Measurements from ENCODE around the gene COL6A2.
A peak's percentile ranks its signal among the peaks of the same experiment; 100 is the strongest.
"Not testable (repeated sequence)": the region's sequence is repeated elsewhere in the genome, so short reads cannot be mapped to it uniquely, and the experiment has no call there.

Gene COL6A2

GRCh38 chr21:46097336-46098293 is at the start of gene COL6A2:
Gene COL6A2, plus strand, starts transcription at chr21:46098112.
- DNase-seq = peak; percentile 16 to 50

DNA sequence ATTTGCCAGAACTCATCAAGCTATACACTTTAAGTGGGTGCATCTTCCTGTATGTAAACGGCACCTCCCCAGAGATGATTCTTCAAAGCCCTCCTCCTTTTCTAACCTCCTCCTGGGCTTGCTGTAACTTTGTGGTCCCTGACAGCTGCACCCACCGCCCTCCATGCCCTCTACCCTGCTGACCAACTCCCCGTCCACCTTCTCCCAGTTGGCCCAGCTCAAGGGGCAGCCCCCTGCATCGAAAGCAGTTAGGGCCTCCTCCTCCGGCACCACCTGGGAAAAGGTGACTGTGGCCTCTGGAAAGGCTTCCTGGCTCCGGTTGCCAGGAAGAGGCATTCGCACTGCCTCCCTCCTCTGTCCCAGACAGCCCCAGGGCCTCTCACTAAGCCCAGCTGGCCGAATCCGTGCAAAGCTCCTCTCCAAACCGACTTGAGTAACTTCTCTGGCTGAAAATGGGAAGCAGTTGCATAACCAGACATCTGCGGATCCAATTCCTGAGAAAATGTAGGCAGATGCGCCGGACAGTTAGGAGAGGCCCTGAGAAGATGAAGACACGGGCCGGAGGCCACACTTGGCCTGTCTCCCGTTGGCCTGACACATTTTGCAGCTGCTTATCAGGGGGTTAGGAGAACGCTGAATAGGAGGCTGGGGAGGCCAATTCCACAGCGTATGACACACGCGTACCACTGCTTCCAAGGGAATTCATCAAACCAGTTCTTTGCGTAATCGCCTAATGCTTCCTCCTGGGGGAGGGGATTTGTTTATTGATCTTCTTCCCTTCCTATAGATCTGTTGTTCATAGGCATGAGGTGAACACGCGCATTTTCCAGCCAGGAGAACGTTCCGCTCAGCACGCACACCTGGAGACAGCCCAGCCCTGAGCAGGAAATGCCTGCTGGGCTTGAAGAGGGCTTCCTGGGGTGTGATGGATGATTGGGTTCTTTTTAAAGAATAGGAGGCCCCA is 48.7 kb upstream of the COL6A2 start:
- no peak for DNase-seq

- no peak for DNase-seq
Measured at GRCh38 chr21:46049890-46050667, 47.8 kb upstream of the COL6A2 start.

DNA sequence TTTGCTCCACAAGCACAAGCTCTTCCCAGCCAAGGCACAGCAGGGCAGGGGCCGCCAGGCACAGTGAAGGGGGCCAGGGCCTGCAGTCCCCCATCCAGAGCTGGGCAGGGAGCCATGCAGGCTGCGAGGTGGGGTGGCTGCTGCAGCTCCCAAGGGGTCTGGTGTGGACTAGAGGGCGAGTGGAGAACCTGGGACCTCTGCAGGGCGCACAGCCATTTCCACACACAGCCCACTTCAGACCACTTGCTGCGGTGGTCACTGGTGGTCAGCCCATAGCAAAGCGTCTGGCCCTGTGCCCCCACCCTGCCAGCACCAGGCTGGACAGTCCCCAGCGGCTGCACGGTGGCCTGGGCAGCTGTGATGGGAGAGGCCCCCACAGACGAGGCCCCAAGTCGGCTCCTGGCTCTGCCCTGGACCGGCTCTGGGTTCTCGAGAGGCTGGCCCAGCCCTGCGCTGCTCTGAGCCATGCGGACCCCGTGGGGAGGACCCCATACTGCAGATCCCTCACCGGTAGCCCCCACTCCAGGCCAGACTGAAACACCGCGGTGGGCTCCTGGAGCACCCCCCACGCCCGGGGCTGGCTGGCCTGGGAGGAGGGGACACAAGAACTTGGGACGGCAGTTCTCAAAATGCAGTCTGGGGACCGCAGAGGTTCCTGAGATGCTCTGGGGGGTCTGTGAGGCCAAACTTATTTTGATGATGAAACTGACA is 47.1 kb upstream of the COL6A2 start:
- no peak for DNase-seq

DNA sequence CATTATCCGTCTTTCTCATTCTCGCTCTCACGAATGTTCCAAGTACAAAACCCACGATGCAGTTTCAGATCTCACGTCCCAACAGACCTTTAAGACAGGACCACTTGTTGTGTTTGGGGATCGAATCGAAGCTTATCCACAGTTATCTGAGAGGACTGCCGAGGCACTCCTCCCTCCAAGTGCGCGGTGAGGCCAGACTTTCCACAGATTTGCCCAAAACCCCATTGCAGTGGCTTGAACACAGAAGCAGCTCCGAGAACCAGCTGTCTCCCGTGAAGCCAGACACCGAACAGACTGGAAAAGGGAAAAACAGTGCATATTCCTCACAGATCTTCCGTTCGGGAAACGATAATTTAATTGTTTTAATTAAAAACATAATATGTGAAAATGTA is 46.5 kb upstream of the COL6A2 start:
- no peak for DNase-seq

DNA sequence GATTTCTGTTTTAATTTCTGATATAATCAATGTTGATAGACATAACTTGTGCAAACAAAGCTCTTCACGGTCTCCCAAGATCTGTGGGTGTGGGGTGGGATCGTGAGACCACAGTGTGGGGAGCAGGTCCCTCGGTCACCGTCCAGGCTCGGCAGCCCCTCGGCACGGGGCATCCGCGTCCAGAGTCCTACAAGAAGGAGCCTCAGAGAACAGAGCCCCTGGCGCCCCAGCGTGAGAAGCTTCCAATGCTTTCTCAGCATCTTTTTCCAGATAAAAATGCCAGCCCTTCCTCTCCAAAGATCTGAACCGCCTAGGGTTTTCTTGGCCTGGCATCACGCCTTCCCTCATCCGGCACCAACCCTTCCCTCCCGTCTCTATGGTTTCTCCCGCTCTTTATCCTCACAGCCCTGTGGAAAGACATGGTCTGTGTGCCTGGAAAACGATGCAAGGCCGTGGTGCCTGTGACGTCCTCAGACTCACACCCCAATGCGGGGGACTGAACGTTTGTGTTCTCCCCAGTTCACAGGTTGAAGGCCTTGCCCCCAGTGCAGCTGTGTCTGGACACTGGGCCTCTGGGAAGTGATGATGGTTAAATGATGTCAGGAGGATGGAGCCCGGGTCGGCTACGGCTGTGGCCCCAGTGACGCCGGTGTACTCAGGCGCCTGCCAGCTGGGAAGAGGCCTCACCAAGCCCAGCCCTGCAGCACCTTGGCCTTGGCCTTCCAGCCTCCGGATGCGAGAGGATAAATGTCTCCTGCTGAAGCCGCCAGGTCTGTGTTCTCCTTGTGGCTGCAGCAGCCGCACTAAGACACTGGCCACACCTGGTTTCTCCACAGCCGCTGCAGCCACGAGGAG is 45.9 kb upstream of the COL6A2 start:
- DNase-seq = no peak

DNA sequence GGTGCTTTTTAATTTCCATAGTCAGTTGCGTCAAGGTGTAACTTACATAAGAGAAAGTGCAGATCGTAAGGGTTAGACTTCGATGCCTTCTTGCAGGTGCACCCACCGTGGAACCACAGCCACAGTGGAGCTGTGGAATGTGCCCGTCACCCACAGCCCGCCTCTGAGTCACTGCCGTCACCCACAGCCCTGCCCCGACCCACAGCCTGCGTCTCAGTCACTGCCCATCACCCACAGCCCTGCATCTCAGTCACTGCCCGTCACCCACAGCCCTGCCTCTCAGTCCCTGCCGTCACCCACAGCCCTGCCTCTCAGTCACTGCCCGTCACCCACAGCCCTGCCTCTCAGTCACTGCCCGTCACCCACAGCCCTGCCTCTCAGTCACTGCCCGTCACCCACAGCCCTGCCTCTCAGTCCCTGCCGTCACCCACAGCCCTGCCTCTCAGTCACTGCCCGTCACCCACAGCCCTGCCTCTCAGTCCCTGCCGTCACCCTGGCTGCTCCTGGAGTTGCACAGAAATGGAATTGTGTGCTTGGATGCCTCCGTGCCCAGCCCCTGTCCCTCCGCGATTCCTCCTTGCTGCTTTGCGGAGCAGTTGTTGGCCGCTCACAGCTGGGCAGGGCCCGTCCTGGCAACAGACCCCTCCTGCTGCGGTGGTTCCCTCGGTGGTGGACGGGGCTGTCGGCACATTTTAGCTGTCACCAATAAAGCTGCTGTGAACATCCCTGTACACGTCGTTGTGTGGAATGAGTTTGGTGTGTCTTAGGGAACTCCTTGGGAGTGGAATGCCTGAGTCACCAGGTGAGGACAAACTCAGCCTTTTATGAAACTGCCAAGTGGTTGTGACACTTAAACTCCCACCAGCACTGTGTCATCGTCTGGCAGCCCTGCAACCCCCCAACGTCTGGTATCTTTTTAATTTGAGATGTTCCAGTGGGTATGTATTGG is 44.9 kb upstream of the COL6A2 start:
- DNase-seq = peak; percentile 18 to 41

GRCh38 chr21:46054031-46054430 is 43.9 kb upstream of the COL6A2 start:
- DNase-seq = no peak

DNA sequence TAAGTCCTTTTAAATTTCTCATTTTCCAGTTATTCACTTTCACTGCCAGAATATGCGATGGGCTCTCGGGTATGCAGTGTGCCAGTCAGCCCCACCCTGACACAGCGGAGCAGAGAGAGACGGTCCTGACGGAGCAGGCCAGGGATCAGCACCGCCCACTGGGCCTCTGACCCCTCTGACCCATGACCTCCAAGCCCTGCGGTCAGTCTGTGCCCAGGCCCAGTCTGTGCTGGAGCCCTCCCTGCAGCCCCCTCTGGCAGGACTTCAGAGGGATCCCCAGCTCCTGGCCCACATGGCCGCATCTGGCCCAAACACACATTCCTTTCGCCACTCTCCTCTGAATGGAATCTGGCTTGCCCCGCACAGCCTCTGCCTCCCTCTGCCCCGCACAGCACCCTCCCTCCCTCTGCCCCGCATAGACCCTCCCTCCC is 43.4 kb upstream of the COL6A2 start:
- no peak for DNase-seq

DNA sequence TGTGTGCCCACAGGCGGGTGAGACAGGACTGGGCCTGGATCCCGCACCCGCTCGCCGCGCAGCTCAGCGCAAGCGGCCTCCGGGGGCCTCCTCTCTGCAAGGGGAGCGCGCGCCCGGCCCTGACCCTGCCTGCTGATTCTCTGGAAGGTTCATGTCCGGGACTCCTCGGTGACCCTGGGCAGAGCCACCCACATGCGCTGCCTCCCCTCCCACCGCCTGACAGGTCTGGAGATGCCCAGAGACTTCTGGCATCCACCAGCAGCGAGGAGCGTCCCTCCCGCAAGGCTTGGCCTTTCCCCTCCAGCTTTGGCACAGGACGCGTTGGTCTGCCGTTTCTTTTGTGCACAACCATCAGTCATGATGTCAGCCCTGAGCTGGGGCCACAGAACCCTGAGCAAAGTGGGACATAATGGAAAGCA is 42.0 kb upstream of the COL6A2 start:
- DNase-seq = no peak

DNA sequence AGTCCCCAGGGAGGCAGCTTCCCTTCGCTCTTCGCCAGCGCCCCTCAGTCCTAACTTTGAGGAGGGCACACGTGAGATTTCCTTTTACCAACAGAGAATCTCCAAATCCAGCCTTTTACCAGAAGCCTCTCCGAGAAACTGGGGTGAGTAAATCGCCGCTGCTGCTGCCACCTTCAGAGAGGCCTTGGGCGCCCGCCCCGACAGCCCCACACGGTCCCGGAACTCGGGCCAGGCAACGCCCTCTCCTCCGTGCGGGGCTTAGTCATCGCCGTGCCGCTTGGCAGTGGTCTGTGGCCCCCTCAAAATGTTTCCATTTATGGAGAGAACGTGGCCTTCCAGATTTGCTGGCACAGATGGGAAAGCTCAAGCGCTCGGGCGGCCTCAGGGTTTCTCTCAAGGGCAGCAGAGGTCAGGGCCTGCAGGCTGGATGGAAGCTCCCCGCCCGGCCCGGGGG is 41.4 kb upstream of the COL6A2 start:
- DNase-seq = no peak

DNA sequence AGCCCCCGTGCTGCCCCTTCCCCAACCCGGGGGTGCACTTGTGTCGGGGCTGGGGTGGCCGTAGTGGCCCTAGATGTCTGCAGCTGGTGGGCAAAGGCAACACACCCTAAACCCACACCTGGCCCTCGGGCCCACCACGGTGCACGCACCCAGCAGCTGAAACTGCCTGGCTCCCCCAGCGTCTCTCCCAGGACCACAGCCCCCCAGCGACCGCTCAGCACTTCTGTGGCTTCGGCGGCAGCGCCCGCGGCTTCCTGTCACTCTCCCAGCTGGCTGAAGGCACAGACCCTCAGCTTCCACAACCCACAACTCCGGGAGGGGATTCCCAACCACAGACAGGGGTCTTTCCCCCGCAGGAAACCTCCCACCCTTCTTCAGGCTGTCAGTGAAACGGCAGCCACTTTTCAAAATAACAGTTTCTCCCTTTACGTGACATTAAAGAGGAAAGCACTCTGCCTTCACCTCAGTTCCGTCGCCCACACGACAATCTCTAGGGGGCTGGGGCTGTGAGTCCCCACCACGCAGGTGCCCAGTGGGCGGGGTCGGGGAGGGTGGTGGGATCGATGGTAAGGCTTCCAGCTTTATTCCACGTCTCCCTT is 40.7 kb upstream of the COL6A2 start:
- peak in 1 of 2 donors; percentile 26 for DNase-seq

DNA sequence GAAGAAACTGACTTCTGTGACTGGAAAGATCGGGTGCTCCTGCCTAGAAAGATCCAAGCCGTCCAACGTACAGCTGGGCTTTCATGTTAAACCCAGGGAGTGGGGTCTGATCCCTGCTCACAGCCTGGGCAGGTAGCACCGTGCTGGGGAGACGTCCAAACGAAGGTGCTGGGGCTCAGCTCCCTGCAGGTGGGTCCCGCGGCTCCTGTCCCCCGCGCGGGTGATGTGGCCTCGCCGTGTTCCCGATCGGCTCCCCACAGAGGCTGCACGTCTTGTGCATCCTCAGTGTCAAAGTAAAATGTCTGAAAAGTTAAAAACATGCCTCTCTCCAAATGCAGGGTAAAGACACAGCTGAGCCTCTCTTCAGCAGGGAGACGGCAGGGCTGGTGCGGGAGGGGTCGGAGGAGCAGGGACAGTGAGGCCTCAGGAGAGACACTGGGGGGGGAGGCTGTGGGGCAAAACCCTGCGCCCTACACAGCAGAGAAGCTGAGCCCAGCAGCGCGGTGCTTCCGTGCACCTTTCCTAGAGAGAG is 40.1 kb upstream of the COL6A2 start:
- DNase-seq = no peak

GRCh38 chr21:46058431-46059145 is 39.3 kb upstream of the COL6A2 start:
- DNase-seq = no peak

DNA sequence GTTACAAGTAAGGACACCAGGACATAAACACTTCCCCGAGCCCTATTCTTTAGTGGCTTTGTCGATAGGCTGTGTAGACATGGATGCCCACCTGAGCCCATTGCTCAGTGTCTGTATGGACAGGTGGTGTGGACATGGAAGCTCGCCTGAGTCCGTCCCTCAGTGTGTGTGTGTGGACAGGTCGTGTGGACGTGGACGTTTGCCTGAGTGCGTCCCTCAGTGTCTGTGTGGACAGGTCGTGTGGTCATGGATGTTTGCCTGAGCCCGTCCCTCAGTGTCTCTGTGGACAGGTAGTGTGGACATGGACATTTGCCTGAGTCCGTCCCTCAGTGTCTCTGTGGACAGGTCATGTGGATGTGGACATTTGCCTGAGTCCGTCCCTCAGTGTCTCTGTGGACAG is 38.7 kb upstream of the COL6A2 start:
- DNase-seq = no peak

- DNase-seq = not testable (repeated sequence)
Measured at GRCh38 chr21:46059711-46060455, 38.0 kb upstream of the COL6A2 start.

- no peak for DNase-seq
Measured at GRCh38 chr21:46060596-46061061, 37.3 kb upstream of the COL6A2 start.

All from CD4-positive, alpha-beta T cell treated with Interferon alpha-2 for 1 hour (primary cell).